Measurements from ENCODE around the gene SH3PXD2A. TPM values are rescaled to one million over a fixed set of nuclear protein-coding genes. Genes with fewer than 3 reads are reported as not detected.

Gene SH3PXD2A
- total RNA-seq, 2 experiments from 2014 or later = 8.6 TPM

DNA sequence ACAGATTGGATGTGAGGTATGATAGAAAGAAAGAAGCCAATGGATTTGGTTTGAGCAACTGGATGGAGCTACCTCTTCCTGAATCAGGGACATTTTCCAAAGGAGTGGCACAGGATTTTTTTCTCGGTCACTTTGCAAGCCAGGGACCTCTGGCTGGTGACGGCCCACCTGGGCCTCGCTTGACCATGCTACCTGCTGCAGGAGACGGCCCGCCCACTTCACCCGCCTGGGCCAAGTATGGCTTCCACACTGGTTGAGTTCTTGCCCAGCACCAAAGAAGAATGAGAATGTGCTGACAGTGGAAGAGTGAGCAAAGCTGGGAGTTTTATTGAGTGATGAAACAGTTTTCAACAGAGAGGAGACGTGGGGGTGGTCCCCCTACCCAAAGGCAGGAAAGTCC lies 24.5 kb upstream of the SH3PXD2A start:
- POLR2A ChIA-PET = no interaction called here
- CTCF ChIA-PET = no interaction called here

DNA sequence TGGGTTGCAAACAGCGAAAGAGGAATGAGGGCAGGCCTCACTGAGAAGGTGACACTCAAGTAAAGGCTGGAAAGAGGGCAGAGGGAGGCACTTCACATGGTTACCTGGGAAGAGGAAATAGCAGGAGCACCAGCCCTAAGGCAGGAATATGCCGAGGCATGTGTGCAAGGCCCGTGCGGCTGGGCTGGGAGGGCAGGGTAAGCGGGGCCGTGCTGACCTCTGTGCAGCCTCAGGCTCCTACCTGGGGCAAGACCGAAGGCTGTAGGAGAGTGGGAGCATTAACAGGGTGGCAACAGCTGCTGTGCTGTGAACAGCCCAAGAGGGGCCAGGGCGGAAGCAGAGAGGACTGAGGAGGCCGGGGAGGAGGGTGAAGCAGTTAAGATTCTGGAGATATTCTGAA lies 24.0 kb upstream of the SH3PXD2A start:
- CTCF ChIA-PET = no interaction called here
- POLR2A ChIA-PET = no interaction called here

DNA sequence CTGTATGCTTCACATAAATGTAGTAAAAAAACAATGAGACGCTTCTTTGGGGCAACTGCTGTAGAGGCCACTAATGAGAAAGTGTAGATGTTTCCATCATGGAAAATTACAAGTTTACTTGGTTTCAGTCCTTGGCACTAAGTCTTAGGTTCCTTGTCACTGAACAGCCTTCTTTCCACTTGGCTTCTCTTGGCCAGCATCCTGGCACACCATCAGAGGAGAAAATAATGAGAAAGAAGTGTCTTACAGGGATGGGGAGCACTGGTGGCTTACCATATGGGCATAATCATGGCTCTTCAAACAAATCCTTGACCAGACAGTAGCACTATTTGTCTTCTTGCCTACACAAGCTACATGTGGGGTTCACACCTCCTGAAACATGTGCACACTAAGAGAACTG lies 22.5 kb upstream of the SH3PXD2A start:
- ChIA-PET POLR2A (no interaction called here), CTCF (interaction anchor here (0.6 kb wide), 1 partner anchor 125 kb away, joined by 3 read pairs; no protein-coding TSS in a partner anchor)

DNA sequence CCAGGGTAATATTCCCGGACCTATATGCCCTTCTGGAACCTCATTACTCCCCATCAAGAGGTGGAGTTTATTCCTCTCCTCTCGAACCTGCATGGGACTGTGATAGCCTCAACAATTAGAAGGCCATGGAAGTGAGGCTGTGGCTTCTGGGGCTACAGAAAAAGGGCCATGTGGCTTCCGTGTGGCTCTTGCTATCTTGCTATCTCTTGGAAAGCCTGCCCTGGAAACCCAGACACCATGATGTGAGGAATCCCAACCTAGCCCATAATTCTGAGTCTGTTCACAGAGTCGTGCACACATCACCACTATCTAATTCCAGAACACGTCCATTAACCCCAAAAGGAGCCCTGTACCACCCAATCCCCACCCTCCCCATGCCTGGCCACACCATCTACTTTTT lies 20.8 kb upstream of the SH3PXD2A start:
- POLR2A ChIA-PET = no interaction called here
- CTCF ChIA-PET = no interaction called here

DNA sequence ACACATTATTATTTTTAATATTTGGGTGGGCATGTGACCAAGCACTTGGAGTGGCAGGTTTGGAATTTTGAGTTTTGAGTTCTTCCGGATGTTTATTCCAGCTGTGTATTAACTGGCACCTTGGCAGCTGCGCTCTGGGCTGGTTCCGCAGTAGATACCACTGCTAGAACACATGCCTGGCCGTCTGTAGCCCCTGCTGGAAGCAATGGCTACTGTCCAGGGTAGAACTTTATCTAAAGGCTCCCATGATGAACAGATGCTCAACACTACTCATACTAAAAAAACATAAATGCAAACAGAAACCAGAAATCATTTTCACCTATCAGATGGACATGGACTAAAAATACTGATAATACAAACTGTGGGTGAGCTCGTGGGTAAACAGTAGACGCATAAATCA lies 19.4 kb upstream of the SH3PXD2A start:
- CTCF ChIA-PET = interaction anchor here (1.2 kb wide), 1 partner anchor 122 kb away, joined by 3 read pairs; no protein-coding TSS in a partner anchor
- POLR2A ChIA-PET = no interaction called here

DNA sequence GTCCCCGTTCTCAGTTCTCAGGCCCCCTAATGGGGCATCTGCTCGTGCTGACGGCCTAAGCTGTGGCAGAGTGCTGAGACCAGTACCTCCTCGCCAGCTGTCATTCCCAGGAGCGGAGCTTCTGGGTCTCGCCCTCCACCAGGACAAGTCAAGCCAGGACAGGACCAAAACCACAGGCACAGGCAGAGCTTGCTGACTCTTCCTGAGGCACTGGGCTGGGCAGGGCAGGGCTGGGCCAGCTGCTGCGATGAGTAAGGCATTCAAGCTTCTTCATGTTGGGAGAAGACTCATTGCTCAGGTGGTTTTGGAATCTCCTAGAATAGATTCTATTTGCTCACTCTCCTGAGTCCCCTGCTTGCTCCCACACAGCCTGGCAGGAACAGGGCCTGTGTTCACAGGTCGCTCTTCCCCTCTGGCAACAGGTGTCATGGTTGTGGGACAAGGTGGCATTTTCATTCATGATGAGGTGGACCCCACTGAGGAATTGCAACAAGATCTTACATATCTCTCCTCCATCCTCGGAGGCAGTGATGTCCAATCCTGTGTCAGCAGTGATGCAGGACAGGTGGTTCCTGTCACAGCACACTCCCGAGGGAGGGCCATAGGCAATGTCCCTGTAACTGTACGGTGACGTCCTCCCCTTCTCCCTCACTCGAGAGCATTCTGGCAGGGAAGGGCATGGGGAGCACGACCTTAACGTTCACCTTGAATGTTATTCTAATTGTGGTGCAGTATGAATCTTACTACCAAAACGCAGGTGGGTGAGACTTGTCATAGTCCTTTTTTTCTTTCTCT lies 17.0 kb upstream of the SH3PXD2A start:
- ChIA-PET POLR2A (no interaction called here), CTCF (no interaction called here)

DNA sequence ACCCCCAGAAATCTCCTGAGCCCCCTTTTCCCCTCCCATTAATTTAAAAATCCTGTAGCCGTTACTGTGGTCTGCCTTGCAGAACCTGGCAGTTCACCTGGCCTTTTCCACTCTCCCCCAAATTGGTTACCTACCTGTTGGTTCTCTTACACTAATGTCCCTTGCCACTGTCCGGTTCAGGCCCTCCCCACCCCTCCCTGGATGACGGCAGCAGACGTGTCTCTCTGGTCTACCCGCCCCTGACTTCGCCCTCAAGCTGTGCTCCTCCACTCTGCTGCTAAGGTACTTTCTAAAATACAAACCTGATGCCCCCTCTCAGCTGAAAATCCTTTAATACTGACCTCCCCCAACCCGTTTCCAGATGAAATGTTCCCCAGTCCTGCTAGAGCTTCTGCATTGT lies 15.6 kb upstream of the SH3PXD2A start:
- POLR2A ChIA-PET = no interaction called here
- CTCF ChIA-PET = no interaction called here

DNA sequence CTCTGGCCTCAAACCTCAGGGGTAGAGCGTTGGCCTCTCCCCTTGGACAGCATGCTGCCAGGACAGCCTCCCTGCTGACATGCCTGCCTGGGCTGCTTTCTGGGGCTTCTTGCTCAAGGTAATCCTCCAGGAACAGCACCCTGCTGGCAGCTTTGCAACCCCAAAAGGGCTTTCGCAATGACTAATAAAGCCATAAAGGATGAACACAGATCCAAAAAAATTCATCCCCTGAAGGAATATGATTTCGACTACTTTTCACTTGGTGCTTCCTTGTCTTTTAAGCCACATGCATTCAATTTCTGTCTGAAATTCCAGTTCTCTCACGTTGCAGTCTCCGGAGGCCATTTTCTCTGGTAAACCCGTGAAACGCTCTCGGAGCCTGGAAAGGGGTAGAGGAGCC lies 15.1 kb upstream of the SH3PXD2A start:
- POLR2A ChIA-PET = no interaction called here
- CTCF ChIA-PET = no interaction called here

DNA sequence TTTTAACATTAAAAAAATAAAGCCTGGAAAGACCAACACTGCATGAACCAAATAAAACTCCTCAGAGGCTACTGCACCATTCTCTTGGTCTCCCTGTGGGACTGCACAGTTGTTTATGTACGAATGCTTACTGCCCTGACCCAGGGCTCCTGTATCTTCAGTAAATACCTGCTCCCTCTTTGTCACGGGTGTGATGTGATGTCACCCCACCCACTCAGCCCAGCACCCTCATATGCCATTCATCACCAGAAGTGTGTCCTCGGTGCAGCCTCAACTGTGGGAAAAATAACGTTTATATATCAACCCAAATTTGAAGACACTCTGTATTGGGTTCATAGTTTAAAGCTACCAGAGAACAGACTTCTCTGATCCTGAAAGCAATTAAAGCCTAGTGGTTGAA lies 14.0 kb upstream of the SH3PXD2A start:
- ChIA-PET POLR2A (no interaction called here), CTCF (no interaction called here)

DNA sequence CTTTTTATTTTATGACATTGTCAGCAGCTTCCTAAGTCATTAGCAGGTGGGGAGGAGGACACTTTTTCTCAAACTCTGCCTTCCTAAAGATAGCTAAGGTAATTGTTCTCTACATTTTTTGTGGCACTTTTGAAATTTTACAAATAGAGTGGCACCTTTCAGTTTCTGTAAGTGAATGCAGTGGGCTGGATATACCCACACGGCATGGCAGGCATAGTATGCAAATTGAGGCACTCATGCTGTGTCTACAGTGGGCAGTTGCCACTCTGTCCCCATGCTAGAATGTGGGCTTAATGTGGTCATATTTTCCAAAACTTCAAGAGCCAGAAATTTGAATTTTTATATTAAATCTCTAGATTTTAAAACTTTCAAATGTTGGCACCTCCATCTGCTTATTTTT lies 12.8 kb upstream of the SH3PXD2A start:
- CTCF ChIA-PET = interaction anchor here (0.6 to 0.9 kb wide), 3 partner anchors 17 to 129 kb away, joined by 3 to 6 read pairs (median 3); no protein-coding TSS in a partner anchor
- POLR2A ChIA-PET = no interaction called here

DNA sequence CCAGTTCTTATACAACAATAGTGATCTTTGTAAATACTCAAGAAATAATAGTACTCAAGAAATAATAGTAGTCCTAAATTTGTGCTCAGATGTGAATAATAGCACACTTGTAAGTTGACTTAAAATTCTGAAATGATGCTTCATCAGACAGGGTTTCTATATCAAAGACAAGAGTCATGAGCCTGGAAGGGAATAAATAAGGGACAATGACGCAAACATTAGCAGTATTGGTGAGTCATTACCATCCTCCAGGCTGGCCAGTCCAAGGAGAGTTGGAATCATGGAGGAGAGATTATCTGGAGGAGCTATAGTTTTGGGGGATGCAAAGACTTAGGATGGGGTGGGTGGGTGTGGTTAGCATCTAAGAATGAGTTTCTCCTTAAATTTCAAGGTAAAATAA lies 6.1 kb upstream of the SH3PXD2A start:
- ChIA-PET CTCF (interaction anchor here (0.8 kb wide), 1 partner anchor 149 kb away, joined by 3 read pairs; no protein-coding TSS in a partner anchor), POLR2A (no interaction called here)

DNA sequence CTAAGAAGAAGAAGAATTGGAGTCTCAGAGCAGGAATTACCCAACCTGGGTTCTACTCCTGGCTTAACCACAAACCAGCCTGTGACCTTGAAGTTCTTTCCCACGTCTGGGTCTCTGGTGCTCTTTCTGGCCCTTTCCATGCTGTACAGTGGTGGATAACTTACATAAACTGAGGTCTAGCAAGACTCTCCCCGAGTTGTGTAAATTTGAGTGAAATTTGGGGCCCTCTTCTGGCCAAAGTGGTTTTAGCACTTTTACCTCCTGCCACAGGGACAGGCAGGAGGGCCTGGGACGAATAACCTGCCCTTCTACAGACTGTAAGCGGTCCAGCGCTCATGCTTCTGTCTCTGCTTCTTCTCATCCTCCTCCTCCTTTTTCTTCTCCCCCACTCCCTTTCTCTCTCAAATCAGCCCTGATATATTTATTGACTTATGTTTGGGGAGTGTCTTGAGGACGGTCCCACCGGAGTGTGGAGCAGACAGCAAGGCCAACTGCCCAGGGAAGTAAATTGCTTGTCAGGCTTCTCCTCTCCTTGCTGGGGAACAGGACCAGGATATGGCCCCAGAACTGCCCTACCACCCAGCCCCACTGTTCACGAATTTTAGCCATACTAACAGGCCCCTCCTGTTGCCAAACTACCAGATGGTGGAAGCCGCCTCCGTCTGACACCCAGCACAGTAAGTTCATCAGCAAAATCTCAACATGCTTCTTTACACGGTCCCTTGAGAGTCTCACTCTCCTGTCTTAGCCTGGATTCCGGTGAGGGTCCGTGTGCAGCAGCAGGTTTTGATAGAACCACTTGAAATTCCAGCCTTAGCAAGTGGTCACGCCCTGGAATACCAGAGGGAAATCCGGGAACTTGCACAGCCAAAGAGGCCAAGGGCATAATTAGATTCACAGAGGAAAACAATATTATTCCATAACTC lies 4.0 kb upstream of the SH3PXD2A start:
- ChIA-PET CTCF (interaction anchor here (1.3 to 5.1 kb wide), 2 partner anchors 11 to 147 kb away, joined by 3 to 46 read pairs; no protein-coding TSS in a partner anchor), POLR2A (no interaction called here)

DNA sequence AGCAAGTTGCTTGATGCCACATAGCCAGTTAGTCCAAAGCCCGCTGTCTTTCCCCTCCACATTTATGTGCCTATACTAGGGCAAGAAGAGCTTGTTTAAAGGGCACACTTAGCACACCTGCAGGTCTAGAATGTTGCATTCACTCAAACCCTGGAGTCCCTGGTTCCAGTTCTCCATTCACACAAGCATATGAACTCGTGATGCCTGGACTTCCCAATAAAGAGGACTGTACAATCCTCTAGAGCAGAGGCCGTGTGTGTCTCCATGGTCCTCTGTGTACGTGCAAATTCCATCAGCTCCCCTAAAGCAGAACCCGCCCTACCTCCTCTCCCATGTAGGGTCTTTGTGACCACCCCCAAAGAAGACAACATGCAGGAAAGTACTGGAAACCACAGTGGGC lies 3.0 kb upstream of the SH3PXD2A start:
- ChIA-PET CTCF (interaction anchor here (1.3 to 5.1 kb wide), 2 partner anchors 10 to 146 kb away, joined by 3 to 46 read pairs; no protein-coding TSS in a partner anchor), POLR2A (no interaction called here)

DNA sequence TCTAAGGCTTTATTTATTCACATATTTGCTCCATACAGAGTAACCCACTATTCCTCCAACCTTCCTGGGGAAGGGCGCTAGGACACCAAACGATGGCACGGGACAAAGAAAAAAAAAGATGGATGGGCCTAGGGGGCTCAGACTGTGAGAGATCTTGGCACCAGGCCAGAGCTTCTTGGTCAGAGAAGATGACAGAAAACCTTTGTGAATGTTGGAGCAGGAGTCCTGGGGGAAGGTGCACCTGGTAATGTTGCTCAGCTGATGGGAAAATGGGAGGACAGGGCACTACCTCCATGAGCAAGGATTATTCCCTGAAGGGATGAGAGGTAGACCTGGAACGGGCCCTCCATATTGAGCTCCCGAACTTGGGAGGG lies 1.4 kb upstream of the SH3PXD2A start:
- CTCF ChIA-PET = interaction anchor here (0.7 to 5.1 kb wide), 4 partner anchors 10 to 148 kb away, joined by 3 to 46 read pairs (median 6); no protein-coding TSS in a partner anchor
- POLR2A ChIA-PET = no interaction called here

DNA sequence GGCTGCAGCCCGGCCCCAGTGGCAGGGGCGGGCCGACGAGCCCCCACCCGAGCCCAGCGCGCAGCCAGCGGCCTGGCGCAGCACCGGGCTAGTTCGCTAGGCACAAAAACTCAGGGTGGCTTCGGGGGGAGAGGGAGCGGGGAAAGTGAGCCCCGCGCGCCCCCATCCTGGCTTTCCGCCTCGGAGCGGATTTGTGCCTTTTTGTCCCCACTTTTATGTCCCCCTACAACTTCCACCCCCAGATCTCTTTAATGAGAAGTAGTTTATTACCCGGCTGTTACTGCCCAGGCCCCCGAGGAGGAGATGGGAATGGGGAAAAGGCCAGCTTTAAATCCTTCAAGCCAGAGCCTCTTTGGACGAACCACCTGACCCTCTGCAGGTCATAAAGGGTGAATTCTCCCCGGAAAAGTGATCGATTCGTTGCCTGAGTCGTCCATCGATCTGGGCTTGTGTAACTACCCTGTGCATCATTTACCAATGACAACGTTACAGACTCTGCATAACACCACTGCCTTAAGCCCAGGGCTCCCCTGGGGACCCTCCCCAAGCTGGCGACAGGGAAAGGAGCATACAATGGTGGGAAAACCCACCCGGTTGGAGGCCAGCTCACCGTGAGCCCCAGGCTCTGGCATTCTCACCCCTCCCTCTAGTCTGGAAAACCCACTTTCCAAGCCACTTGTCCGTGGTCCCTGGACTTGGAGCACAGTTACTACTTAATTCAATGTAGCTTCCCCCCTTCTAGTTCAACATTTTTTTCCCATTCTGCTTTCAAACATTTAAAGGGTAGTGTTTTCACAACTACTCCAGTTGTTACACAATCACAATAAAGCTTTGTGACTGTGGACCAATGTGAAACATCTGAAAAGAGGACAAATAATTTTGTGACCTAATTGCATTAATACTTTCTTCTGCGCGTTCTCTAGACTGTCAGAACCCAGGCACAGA lies 748 bp upstream of the SH3PXD2A start:
- CTCF ChIA-PET = interaction anchor here (0.9 to 5.1 kb wide), 3 partner anchors 9 to 148 kb away, joined by 3 to 46 read pairs (median 9); no protein-coding TSS in a partner anchor
- POLR2A ChIA-PET = no interaction called here

DNA sequence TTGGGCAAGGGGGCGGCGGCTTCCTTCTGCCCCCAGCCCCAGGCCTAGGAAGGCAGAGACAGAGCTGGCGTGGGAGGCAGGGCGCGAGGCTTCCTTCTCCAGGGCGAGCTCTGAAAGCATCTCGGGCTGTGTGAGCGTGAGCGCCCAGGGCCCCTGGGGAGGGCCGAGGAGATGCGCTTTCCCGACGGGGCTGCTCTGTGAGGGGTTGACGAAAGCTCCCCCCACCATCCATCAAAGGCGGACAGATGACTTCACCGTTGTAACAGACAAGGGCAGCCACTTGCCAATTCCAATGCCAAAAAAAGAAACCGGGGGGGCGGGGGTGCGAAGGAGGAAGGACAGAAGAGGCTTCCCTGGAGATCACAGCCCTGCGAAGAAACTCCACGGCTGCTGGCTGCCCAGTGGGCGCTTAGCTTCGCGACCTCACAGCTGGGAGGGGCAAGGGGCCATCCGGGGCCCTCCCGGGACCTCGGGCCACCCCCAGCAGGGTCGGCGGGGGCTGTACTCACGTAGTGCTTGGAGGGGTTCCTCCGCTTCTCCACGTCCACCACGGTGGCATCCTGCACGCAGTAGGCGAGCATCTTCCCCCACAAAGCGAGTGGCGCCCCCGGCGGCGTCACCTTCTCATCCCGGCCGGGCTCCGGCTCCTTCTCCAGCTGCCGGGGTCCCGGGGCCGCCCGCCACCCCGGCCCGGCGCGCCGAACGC lies 537 bp downstream of the SH3PXD2A start:
- POLR2A ChIA-PET = no interaction called here
- CTCF ChIA-PET = interaction anchor here (0.7 to 5.1 kb wide), 4 partner anchors 31 to 143 kb away, joined by 3 to 46 read pairs (median 4); no protein-coding TSS in a partner anchor

DNA sequence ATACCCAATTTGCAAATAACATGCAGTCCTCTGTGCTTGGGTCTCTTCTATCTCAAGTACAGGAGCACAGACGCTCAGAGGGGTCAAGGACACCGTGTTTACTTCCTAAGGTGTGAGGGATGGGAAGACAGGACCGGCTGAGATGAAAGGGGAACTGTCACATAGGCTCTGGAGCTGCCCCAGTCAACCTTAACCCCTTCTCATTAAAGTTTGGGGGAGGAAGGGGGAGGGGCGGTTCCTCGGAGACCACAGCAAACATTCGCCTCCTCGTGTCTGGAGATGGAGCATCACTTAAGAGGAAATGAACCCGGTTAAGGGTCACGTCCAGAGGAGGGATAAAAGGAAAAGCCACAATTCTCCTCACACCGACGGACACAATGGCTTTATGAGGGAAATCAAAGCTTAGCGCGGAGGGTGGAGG lies 1.1 kb downstream of the SH3PXD2A start:
- POLR2A ChIA-PET = interaction anchor here (0.7 kb wide), 1 partner anchor 91 kb away, joined by 3 read pairs; no protein-coding TSS in a partner anchor
- CTCF ChIA-PET = interaction anchor here (0.7 to 5.1 kb wide), 3 partner anchors 34 to 142 kb away, joined by 3 to 46 read pairs (median 3); no protein-coding TSS in a partner anchor
